22Rv1 (cell line): ENCODE data around the gene MDM2.
"Not testable (repeated sequence)": the region's sequence is repeated elsewhere in the genome, so short reads cannot be mapped to it uniquely, and the experiment has no call there.

Experiments used
- H3K27ac ChIP-seq: fragments of 450-650 bp; 2 replicates; pipeline ENCODE4 v1.5.1; 2017
- ZFX ChIP-seq: fragments of 450-650 bp; IDR thresholded peaks from 2 replicates; pipeline ENCODE4 v1.6.1; 2017; ENCODE audit warnings: antibody characterized with exemption, borderline replicate concordance
- TF ChIP-seq, protein P1 (sequence below): fragments of 450-650 bp; IDR thresholded peaks from 2 replicates; pipeline ENCODE4 v1.5.1; 2017; ENCODE audit warnings: mild to moderate bottlenecking

MDM2 gene

DNA sequence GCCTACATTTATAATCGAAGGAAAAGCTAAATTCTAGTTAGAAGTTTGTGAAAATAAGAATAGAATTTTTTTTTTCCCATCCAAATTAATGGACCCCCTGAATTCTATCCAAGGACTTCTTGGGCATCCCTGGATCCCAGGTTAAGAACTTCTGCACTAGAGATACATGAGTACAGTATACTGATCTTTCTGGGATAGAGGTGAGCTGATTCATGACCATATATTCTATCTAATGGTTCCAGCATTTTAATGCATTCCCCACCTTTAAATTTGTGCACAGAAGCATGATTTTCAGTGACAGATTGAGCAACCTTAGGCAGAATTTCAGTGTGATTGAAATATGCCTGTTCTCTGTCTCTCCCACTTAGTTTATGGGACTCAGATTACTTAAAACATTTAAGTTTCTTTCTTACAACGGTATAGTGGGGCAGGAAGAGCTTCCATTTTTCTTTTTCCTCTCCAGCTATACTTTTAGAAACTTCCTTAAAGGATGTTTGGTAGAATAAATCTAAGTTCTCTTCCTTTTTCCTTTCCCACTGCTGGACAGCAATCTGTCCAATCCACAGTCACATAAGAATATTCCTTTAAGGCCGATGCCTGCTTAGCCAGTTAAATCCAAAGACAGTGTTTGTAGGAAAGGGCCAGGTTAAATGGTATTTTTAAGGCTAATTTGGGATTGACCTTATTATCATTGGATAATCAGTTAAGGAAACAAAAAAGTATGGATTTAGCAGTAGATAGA lies 6.7 kb downstream of the MDM2 start:
- TF ChIP-seq, protein P1, sequence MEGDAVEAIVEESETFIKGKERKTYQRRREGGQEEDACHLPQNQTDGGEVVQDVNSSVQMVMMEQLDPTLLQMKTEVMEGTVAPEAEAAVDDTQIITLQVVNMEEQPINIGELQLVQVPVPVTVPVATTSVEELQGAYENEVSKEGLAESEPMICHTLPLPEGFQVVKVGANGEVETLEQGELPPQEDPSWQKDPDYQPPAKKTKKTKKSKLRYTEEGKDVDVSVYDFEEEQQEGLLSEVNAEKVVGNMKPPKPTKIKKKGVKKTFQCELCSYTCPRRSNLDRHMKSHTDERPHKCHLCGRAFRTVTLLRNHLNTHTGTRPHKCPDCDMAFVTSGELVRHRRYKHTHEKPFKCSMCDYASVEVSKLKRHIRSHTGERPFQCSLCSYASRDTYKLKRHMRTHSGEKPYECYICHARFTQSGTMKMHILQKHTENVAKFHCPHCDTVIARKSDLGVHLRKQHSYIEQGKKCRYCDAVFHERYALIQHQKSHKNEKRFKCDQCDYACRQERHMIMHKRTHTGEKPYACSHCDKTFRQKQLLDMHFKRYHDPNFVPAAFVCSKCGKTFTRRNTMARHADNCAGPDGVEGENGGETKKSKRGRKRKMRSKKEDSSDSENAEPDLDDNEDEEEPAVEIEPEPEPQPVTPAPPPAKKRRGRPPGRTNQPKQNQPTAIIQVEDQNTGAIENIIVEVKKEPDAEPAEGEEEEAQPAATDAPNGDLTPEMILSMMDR: no peak
- TF ChIP-seq ZFX: no peak
- peak overlapping the region; percentile 17; the same call in 1 of the 2 replicates for H3K27ac ChIP-seq

DNA sequence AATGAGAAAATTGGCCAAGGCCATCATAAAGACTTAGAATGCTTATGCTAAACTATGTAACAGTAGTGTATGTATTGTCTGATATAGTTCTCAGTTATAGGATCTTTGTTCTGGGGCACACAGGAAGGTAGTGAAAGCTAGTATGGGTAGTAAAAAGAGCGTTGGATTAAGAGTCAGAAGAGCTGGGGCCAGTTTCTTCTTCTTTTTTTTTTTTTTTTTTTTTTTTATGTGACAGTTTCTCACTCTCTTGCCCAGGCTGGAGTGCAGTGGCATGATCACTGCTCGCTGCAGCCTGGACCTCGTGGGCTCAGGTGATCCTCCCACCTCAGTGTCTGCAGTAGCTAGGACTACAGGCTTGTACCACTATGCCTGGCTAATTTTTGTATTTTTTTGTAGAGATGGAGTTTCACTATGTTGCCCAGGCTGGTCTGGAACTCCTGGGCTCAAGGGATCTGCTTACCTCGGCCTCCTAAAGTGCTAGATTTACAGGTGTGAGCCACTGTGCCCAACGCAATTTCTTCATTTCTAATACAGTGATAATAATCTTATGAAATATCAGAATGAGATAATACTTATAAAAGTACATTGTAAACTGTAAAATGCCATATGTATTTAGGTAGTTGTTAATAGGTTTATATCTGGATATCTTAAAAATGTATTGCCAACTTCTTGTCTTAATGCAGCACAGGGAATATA lies 7.4 kb downstream of the MDM2 start:
- TF ChIP-seq ZFX: no peak
- TF ChIP-seq, protein P1: no peak
- peak overlapping the region; percentile 17; the same call in 1 of the 2 replicates for H3K27ac ChIP-seq

DNA sequence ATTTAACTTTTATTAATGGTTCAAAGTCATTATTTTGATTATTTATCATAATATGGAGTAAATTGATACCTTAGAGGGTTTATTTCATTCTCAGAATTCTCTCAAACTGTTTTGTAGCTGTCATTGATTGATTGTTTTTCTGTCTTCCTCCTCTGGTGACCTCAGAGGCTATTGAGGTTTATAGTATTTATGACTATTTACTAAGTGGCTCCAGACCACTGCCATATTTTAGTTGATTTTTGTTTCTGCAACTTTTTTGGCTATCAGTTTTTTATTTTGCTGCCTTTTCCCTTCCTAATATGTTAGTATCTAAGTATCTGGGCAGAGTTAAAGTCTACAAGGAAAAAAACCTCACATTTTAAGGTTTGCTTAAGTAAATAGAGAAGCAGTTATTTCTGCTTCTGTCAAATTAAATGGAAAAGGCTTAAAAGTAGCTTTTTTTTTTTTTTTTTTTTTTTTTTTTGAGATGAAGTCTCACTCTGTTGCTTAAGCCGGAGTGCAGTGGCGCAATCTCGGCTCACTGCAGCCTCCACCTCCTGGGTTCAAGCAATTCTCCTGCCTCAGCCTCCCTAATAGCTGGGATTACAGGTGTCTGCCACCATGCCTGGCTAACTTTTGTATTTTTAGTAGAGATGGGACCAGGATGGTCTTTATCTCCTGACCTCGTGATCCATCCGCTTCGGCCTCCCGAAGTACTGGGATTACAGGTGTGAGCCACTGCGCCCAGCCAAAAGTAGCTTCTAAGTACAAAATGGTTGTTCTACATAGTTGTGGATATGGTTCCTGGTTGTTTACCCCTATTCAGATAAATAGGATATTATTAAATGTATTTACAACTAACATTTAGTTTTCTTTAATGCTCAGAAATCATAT lies 8.2 kb downstream of the MDM2 start:
- TF ChIP-seq, protein P1: no peak
- no peak for TF ChIP-seq ZFX
- H3K27ac ChIP-seq: peak overlapping the region; percentile 17; the same call in 1 of the 2 replicates

DNA sequence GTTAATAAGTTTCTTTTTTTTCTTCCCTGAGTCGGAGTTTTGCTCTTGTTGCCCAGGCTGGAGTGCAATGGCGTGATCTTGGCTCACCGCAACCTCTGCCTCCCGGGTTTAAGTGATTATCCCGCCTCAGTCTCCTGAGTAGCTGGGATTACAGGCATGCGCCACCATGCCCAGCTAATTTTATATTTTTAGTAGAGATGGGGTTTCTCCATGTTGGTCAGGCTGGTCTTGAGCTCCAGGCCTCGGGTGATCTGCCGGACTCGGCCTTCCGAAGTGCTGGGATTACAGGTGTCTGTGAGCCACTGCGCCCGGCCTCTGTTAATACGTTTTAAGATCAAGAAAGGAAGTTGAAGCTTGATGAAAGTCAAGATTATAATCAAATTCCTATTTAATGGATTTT lies 11.5 kb downstream of the MDM2 start:
- not testable (repeated sequence) for H3K27ac ChIP-seq

DNA sequence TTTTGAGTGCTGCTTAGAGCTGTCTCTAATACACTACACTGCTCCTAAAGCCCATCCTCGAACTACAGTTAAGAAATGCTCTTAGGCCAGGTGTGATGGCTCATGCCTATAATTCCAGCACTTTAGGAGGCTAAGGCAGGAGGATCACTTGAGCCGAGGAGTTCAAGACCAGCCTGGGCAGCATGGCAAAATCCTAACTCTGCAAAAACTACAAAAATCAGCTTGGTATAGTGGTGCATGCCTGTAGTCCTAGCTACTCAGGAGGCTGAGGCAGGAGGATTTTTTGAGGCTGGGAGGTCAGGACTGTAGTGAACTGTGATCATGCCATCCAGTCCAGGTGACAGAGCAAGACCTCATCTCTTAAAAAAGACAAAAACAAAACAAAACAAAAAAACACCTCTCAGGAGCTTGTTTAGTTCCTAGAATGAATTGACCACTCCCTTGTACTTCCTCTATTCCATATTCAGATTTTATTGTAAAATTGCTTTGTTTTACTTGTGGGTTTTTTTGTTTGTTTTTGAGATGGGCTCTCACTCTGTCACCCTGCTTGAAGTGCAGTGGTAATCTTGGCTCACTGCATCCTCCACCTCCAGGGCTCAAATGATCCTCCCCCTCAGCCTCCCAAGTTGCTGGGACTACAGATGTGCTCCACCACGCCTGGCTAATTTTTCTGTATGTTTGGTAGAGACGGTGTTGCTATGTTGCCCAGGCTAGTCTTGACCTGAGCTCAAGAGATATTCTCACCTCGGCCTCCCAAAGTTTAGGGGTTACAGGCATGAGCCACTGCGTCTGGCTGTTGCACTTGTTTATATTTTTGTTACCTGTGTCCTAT lies 13.6 kb downstream of the MDM2 start:
- H3K27ac ChIP-seq: no peak overlapping the region
- TF ChIP-seq ZFX: no peak
- TF ChIP-seq, protein P1: no peak

DNA sequence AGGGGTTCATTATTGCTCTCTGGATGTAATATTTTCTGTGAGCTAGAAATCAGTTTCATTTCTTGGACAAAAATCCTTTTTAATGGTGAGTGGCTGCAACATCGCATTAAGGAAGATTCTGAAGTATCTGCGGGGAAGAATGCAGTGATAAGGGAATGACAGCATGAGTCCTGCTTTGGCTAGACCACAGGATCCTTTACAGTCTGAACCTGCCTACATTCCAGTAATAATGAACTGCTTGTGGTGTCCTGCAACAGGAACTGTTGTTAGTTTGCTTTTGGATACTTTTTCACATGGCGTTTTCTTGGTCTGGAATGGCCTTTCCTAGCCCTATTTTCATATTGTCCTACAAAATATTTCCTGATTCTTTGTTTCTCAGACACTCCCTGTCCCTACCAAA lies 15.7 kb downstream of the MDM2 start:
- no peak overlapping the region for H3K27ac ChIP-seq
- TF ChIP-seq ZFX: no peak
- TF ChIP-seq, protein P1: no peak

DNA sequence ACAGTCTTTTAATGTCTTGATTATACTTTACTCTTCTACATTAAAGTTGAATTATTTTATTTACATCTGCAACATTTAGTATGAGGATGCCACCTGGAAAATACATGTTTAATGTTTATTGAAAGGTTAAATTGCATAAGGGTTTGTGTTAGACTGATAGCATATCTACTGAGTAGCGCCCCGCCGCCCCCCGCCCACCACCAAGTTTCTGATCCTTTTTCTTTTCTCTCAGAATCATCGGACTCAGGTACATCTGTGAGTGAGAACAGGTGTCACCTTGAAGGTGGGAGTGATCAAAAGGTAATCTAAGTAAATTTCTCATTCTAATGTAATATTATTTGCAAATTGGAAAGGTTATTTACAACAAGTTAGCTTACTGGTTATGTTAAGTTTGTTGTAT lies 16.2 kb downstream of the MDM2 start:
- TF ChIP-seq, protein P1: no peak
- no peak for TF ChIP-seq ZFX
- no peak overlapping the region for H3K27ac ChIP-seq
